Adipose tissue (tissue), 3 donors: ENCODE measurements around the gene FAM111A. TPM values are rescaled to one million over a fixed set of nuclear protein-coding genes. Genes with fewer than 3 reads are reported as not detected.

ENCODE experiments used
- H3K27ac ChIP-seq: one replicate; pipeline ENCODE4 v1.5.1; 2013; ENCODE audit warnings: low read depth, low read length
- WGBS, 3 donors: extraction: QIAGEN DNeasy Blood & Tissue Kit; methylation state at CpG; one replicate each; pipeline ENCODE4 v1.1.7; 2013; 5-methylcytosine and 5-hydroxymethylcytosine counted together
- polyA plus RNA-seq, 3 donors: library from polyadenylated mRNA; stranded (reverse); fragments of 200-250 nt; gene quantifications; one replicate each; pipeline ENCODE4 v1.2.3, GENCODE V29; 2013
- donor health status: healthy with polysubstance abuse.
- donor health status: Bipolar disorder and iron deficiency.
- donor health status: healthy.

FAM111A gene
- polyA plus RNA-seq, 3 donors: 5.6 to 19.2 (median 13.7) TPM

GRCh38 chr11:59173964-59174663, 31.5 kb downstream of the FAM111A start:
- H3K27ac ChIP-seq: no peak overlapping the region
- WGBS, 3 donors: 38 to 52% (median 39%) methylated on average over 7 of the region's 7 CpGs

- 67 to 83% (median 75%) methylated on average over 7 of the region's 7 CpGs for WGBS, 3 donors
- H3K27ac ChIP-seq: no peak overlapping the region
Observed at GRCh38 chr11:59174664-59175033, 32.0 kb downstream of the FAM111A start.

- 46 to 86% (median 62%) methylated on average over 4 of the region's 4 CpGs for WGBS, 3 donors
- no peak overlapping the region for H3K27ac ChIP-seq
Observed at GRCh38 chr11:59175091-59175501, 32.4 kb downstream of the FAM111A start.

GRCh38 chr11:59176330-59176729, 33.7 kb downstream of the FAM111A start:
- no peak overlapping the region for H3K27ac ChIP-seq
- 70 to 81% (median 79%) methylated on average over 7 of the region's 7 CpGs for WGBS, 3 donors

GRCh38 chr11:59178402-59178801, 35.7 kb downstream of the FAM111A start:
- H3K27ac ChIP-seq: no peak overlapping the region

- 71 to 84% (median 82%) methylated on average over 2 of the region's 2 CpGs for WGBS, 3 donors
- H3K27ac ChIP-seq: no peak overlapping the region
Observed at GRCh38 chr11:59179121-59179520, 36.5 kb downstream of the FAM111A start.

- H3K27ac ChIP-seq: no peak overlapping the region
- WGBS, 3 donors: 73 to 86% (median 85%) methylated on average over 2 of the region's 2 CpGs
Observed at GRCh38 chr11:59180168-59180776, 37.6 kb downstream of the FAM111A start.

- no peak overlapping the region for H3K27ac ChIP-seq
- WGBS, 3 donors: 85 to 95% (median 88%) methylated on average over 2 of the region's 2 CpGs
Observed at GRCh38 chr11:59180907-59181306, 38.3 kb downstream of the FAM111A start.

GRCh38 chr11:59181746-59182456, 39.2 kb downstream of the FAM111A start:
- no peak overlapping the region for H3K27ac ChIP-seq
- 94 to 96% (median 95%) methylated on average over 33 of the region's 33 CpGs for WGBS, 3 donors

GRCh38 chr11:59182457-59183151, 39.9 kb downstream of the FAM111A start:
- WGBS, 3 donors: 87 to 95% (median 92%) methylated on average over 4 of the region's 4 CpGs
- H3K27ac ChIP-seq: no peak overlapping the region

- no peak overlapping the region for H3K27ac ChIP-seq
- 41 to 67% (median 47%) methylated on average over 1 of the region's 1 CpG for WGBS, 3 donors
Observed at GRCh38 chr11:59183771-59184170, 41.1 kb downstream of the FAM111A start.

- H3K27ac ChIP-seq: no peak overlapping the region
- 63 to 68% (median 67%) methylated on average over 9 of the region's 9 CpGs for WGBS, 3 donors
Observed at GRCh38 chr11:59184691-59185339, 42.2 kb downstream of the FAM111A start.

GRCh38 chr11:59185386-59185945, 42.8 kb downstream of the FAM111A start:
- 62 to 67% (median 65%) methylated on average over 5 of the region's 5 CpGs for WGBS, 3 donors
- H3K27ac ChIP-seq: no peak overlapping the region

- WGBS, 3 donors: 33 to 78% (median 78%) methylated on average over 5 of the region's 5 CpGs
- H3K27ac ChIP-seq: no peak overlapping the region
Observed at GRCh38 chr11:59186130-59186594, 43.5 kb downstream of the FAM111A start.

- 73 to 85% (median 78%) methylated on average over 3 of the region's 3 CpGs for WGBS, 3 donors
Observed at GRCh38 chr11:59187035-59187434, 44.4 kb downstream of the FAM111A start.

GRCh38 chr11:59187587-59187986, 44.9 kb downstream of the FAM111A start:
- WGBS, 3 donors: 56 to 73% (median 58%) methylated on average over 6 of the region's 6 CpGs
- no peak overlapping the region for H3K27ac ChIP-seq

More at GRCh38 chr11:59187035-59187434, 44.4 kb downstream of the FAM111A start:
- no peak overlapping the region for H3K27ac ChIP-seq

GRCh38 chr11:59188954-59189353, 46.3 kb downstream of the FAM111A start:
- no peak overlapping the region for H3K27ac ChIP-seq
- 81 to 86% (median 83%) methylated on average over 4 of the region's 4 CpGs for WGBS, 3 donors

- no peak overlapping the region for H3K27ac ChIP-seq
- WGBS, 3 donors: 31 to 61% (median 33%) methylated on average over 4 of the region's 4 CpGs
Observed at GRCh38 chr11:59189986-59190385, 47.3 kb downstream of the FAM111A start.
